A673 (cell line): ENCODE data around the gene PIGW. TPM values are rescaled to one million over a fixed set of nuclear protein-coding genes. Genes with fewer than 3 reads are reported as not detected.

Experiments
- BruUV-seq: library from RNA; stranded (reverse); fragments of 400-500 nt; replicated peaks from 2 replicates; lab custom pipeline; 2021; lab: Mats Ljungman, UMichigan
- CTCF ChIA-PET: fragments of 300-600 bp; sonication (Branson Sonifier 250); formaldehyde crosslinking; loops from one replicate; lab custom pipeline; 2022; ENCODE audit warnings: antibody characterized with exemption; lab: Charles Lee
- POLR2A ChIA-PET: fragments of 300-600 bp; sonication (Branson Sonifier 250); formaldehyde crosslinking; loops from one replicate; lab custom pipeline; 2022; ENCODE audit warnings: antibody characterized with exemption; ENCODE audit not compliant: low non-redundant PET; lab: Charles Lee
- DNase-seq: peaks from one replicate; pipeline ENCODE4 v3.0.0-alpha.2; 2015; ENCODE audit warnings: low spot score
- H3K27ac ChIP-seq: fragments of 200-600 bp; sonication (generic); 2 replicates; pipeline ENCODE4 v1.5.1; 2016; ENCODE audit warnings: mixed run types, low read depth, mild to moderate bottlenecking, mixed read lengths, antibody characterized with exemption, low read length; ENCODE audit not compliant: poor library complexity, severe bottlenecking
- H3K27me3 ChIP-seq: fragments of 200-600 bp; sonication (generic); replicated peaks from 2 replicates; pipeline ENCODE4 v1.6.1; 2017; ENCODE audit warnings: mixed run types, low read depth, mild to moderate bottlenecking, mixed read lengths, antibody characterized with exemption, low read length; ENCODE audit not compliant: insufficient read depth, poor library complexity
- H3K36me3 ChIP-seq: fragments of 200-600 bp; sonication (generic); 2 replicates; pipeline ENCODE4 v1.6.1; 2016; ENCODE audit warnings: mixed run types, mild to moderate bottlenecking, mixed read lengths, antibody characterized with exemption, low read length; ENCODE audit not compliant: insufficient read depth, poor library complexity, severe bottlenecking
- H3K4me1 ChIP-seq: fragments of 200-600 bp; sonication (generic); 2 replicates; pipeline ENCODE4 v1.6.1; 2017; ENCODE audit warnings: mixed run types, mild to moderate bottlenecking, mixed read lengths, antibody characterized with exemption, low read length; ENCODE audit not compliant: insufficient read depth, poor library complexity, severe bottlenecking
- H3K4me3 ChIP-seq: fragments of 200-600 bp; sonication (generic); 2 replicates; pipeline ENCODE4 v1.5.1; 2016; ENCODE audit warnings: low read depth, mixed run types, mild to moderate bottlenecking, mixed read lengths, low read length; ENCODE audit not compliant: poor library complexity, severe bottlenecking
- H3K9me3 ChIP-seq: fragments of 200-600 bp; sonication (generic); 2 replicates; pipeline ENCODE4 v1.6.1; 2016; ENCODE audit warnings: mixed run types, low read depth, mild to moderate bottlenecking, mixed read lengths, antibody characterized with exemption, low read length; ENCODE audit not compliant: poor library complexity, severe bottlenecking
- EZH2 ChIP-seq: fragments of 200-600 bp; sonication (generic); IDR thresholded peaks from 2 replicates; pipeline ENCODE4 v1.6.1; 2017; ENCODE audit warnings: borderline replicate concordance, low read depth, mild to moderate bottlenecking, mixed read lengths, antibody characterized with exemption, low read length; ENCODE audit not compliant: poor library complexity, severe bottlenecking
- intact Hi-C: fragments of 100-400 bp; cut with micrococcal nuclease; formaldehyde crosslinking; loops from one replicate; pipeline ENCODE4 v1.10.0; 2022; ENCODE audit not compliant: unreplicated experiment
- total RNA-seq: library from RNA; stranded (reverse); gene quantifications from 2 replicates; pipeline ENCODE4 v1.2.3, GENCODE V29; 2021
- TF ChIP-seq, protein P1 (sequence below): fragments of 300-800, 200-600 bp; sonication (generic); conservative IDR thresholded peaks from 2 replicates; pipeline ENCODE4 v1.5.1; 2017; ENCODE audit warnings: low read depth, mild to moderate bottlenecking, antibody characterized with exemption, low read length, moderate library complexity, mixed read lengths

The PIGW gene
- total RNA-seq, 1 experiment from 2014 or later = 10.3 TPM

DNA sequence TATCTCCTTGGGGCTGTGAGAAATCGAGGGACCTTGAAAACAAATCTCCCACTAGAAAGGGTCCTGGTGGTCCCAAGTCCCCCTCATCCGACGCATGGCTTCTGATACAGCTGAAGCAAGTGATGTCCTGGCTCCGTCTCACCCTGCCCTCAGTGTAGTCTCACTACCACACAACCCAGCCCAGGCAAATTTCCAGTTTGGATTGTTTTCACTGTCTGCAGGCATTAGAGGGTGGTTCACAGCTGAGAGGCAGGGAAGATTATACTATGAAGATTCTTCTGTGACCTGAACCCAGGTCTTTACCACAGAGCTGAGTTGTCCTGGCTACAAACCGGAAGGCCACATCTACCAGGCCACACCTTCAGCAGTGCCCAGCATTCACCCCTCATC, 30.6 kb upstream of the PIGW start:
- H3K4me3 ChIP-seq = no peak overlapping the region
- no peaks in the 10 kb centered on the region for H3K27me3 ChIP-seq
- H3K27ac ChIP-seq = no peak overlapping the region
- TF ChIP-seq, protein P1, sequence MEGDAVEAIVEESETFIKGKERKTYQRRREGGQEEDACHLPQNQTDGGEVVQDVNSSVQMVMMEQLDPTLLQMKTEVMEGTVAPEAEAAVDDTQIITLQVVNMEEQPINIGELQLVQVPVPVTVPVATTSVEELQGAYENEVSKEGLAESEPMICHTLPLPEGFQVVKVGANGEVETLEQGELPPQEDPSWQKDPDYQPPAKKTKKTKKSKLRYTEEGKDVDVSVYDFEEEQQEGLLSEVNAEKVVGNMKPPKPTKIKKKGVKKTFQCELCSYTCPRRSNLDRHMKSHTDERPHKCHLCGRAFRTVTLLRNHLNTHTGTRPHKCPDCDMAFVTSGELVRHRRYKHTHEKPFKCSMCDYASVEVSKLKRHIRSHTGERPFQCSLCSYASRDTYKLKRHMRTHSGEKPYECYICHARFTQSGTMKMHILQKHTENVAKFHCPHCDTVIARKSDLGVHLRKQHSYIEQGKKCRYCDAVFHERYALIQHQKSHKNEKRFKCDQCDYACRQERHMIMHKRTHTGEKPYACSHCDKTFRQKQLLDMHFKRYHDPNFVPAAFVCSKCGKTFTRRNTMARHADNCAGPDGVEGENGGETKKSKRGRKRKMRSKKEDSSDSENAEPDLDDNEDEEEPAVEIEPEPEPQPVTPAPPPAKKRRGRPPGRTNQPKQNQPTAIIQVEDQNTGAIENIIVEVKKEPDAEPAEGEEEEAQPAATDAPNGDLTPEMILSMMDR = no peak
- TF ChIP-seq EZH2 = no peak
- H3K4me1 ChIP-seq = no peaks in the 10 kb centered on the region
- BruUV-seq = no TSS peak
- CTCF ChIA-PET = no interaction called here
- intact Hi-C loops = no loop called here
- H3K36me3 ChIP-seq = no peaks in the 10 kb centered on the region
- no peak for DNase-seq
- POLR2A ChIA-PET = no interaction called here
- H3K9me3 ChIP-seq = no peaks in the 10 kb centered on the region

DNA sequence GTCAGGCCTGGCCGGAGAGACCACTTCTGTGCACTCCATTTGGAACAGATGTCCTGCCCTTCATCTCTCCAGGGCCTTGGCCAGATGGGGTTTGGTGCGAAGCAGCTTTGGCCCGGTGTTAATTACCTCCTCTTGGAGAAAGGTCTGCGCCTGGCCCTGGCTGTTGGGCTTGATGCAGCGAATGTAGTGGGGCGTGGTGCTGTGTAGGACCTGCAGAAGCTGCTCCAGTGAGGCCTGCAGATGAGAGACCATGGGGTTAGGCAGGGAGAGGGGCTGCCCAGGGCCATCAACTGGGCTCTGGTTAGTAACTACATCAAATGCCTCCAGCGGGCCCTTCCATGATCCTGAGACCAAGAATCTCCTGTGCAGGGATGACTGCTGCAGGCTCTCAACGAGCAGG, 29.6 kb upstream of the PIGW start:
- intact Hi-C loops = no loop called here
- BruUV-seq = no TSS peak
- no peak overlapping the region for H3K27ac ChIP-seq
- H3K4me1 ChIP-seq = no peaks in the 10 kb centered on the region
- ChIA-PET POLR2A (no interaction called here), CTCF (no interaction called here)
- H3K36me3 ChIP-seq = no peaks in the 10 kb centered on the region
- no peaks in the 10 kb centered on the region for H3K27me3 ChIP-seq
- TF ChIP-seq, protein P1 = no peak
- no peak for TF ChIP-seq EZH2
- H3K4me3 ChIP-seq = no peak overlapping the region
- DNase-seq = no peak
- no peaks in the 10 kb centered on the region for H3K9me3 ChIP-seq

DNA sequence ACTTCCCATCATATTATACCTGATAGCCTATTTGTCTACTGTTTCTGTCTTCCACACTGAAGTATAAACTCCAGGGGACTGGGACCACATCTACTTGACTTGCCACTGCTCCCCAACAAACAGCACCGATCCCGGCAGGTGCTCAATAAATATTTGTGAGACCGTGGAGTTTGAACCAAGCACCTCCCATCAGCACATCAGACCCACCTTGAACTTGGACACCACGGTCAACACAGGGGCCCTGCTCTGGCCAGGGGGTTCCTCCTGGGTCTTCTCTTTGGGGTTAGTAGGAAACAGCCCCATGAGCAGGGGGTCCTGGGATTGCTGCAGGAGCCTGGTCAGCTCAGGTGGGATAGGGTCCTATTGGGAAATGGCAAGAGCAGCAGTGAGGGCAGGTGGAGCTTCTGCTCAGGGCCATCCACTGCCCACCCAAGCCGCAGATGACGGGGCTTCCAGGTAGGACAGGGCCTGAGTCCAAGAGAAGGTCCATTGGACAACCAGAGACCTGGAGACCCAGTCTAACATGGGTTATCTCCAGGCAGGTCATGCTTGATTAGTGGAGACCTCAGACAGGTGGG, 28.4 kb upstream of the PIGW start:
- TF ChIP-seq, protein P1 = no peak
- TF ChIP-seq EZH2 = no peak
- no peak for DNase-seq
- H3K27ac ChIP-seq = no peak overlapping the region
- ChIA-PET POLR2A (no interaction called here), CTCF (no interaction called here)
- no peaks in the 10 kb centered on the region for H3K4me1 ChIP-seq
- no TSS peak for BruUV-seq
- intact Hi-C loops = no loop called here
- H3K36me3 ChIP-seq = no peaks in the 10 kb centered on the region
- H3K9me3 ChIP-seq = no peaks in the 10 kb centered on the region
- H3K4me3 ChIP-seq = no peak overlapping the region
- H3K27me3 ChIP-seq = no peaks in the 10 kb centered on the region
